ENCODE data around the gene ALS2. TPM values are rescaled to one million over a fixed set of nuclear protein-coding genes. Genes with fewer than 3 reads are reported as not detected.

Gene ALS2
- total RNA-seq, 1 experiment from 2014 or later: 28.1 TPM

DNA sequence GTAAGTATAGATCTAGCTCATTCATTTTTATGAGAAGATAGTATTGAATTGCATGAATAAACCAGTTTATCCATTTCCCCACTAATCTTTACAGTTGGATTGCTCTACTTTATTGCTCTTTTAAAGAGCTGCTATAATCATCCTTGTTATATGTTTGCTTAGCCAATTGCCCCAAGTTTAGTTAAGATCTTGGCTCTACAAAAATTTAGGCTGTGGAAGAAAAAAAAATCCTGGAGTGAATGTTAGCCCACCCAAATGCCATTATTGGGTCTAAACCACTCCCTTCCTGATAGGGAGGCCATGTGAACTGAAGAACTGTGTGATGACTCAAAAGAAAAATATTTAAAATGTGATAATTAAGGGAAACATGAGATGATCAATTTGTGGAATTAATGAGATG, 2.9 kb downstream of the ALS2 start:
- no peak overlapping the region for H3K27ac ChIP-seq (ENCODE audit: low read depth, low read length)
- no peak overlapping the region for H2AFZ ChIP-seq (ENCODE audit: low read depth, low read length, poor library complexity, severe bottlenecking)
- ChIA-PET POLR2A (no interaction called here), CTCF (no interaction called here), RAD21 (ENCODE audit: low non-redundant PET in 1 of 2, low total read pairs in 2 of 2, uncharacterized antibody in 2 of 2, unreplicated experiment in 2 of 2) (no interaction called here)
- no peaks in the 10 kb centered on the region for H3K36me3 ChIP-seq (ENCODE audit: control insufficient read depth in 1 of 2, insufficient read depth in 2 of 2, low read length in 2 of 2)
- peak overlapping the region; percentile 92; the same call in 1 of the 2 replicates for H3K4me2 ChIP-seq (ENCODE audit: low read length)
- no peak for TF ChIP-seq JUND (IDR thresholded peaks at IDR 0.05)
- TF ChIP-seq MAX (IDR thresholded peaks at IDR 0.05): no peak
- no peak for TF ChIP-seq ZFX (IDR thresholded peaks at IDR 0.05)
- no peak for TF ChIP-seq ZBTB33 (IDR thresholded peaks at IDR 0.05; ENCODE audit: extremely low read depth, insufficient replicate concordance, low read length)
- TF ChIP-seq ELF1 (IDR thresholded peaks at IDR 0.05; ENCODE audit: borderline replicate concordance, low read depth): no peak
- TF ChIP-seq, protein P1, sequence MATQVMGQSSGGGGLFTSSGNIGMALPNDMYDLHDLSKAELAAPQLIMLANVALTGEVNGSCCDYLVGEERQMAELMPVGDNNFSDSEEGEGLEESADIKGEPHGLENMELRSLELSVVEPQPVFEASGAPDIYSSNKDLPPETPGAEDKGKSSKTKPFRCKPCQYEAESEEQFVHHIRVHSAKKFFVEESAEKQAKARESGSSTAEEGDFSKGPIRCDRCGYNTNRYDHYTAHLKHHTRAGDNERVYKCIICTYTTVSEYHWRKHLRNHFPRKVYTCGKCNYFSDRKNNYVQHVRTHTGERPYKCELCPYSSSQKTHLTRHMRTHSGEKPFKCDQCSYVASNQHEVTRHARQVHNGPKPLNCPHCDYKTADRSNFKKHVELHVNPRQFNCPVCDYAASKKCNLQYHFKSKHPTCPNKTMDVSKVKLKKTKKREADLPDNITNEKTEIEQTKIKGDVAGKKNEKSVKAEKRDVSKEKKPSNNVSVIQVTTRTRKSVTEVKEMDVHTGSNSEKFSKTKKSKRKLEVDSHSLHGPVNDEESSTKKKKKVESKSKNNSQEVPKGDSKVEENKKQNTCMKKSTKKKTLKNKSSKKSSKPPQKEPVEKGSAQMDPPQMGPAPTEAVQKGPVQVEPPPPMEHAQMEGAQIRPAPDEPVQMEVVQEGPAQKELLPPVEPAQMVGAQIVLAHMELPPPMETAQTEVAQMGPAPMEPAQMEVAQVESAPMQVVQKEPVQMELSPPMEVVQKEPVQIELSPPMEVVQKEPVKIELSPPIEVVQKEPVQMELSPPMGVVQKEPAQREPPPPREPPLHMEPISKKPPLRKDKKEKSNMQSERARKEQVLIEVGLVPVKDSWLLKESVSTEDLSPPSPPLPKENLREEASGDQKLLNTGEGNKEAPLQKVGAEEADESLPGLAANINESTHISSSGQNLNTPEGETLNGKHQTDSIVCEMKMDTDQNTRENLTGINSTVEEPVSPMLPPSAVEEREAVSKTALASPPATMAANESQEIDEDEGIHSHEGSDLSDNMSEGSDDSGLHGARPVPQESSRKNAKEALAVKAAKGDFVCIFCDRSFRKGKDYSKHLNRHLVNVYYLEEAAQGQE (IDR thresholded peaks at IDR 0.05; ENCODE audit: low read depth): no peak
- no peak for TF ChIP-seq TCF7L2 (IDR thresholded peaks at IDR 0.05; ENCODE audit: borderline replicate concordance, extremely low read depth, insufficient read depth, insufficient read length)
- H3K4me3 ChIP-seq (replicated peaks in 1 of 2; ENCODE audit: low read depth in 1 of 2, low read length in 2 of 2): no peak overlapping the region
- no peak overlapping the region for H3K9ac ChIP-seq (ENCODE audit: low read length)
- no peaks in the 10 kb centered on the region for H3K9me2 ChIP-seq (ENCODE audit: insufficient read depth)
- intact Hi-C loops (cut with micrococcal nuclease): no loop called here
- no TSS peak for BruUV-seq (replicated peaks)
- H4K20me1 ChIP-seq (ENCODE audit: insufficient read depth): no peaks in the 10 kb centered on the region; the same call in 1 of the 2 replicates
- no peaks in the 10 kb centered on the region for H3K9me3 ChIP-seq (ENCODE audit: control insufficient read depth in 1 of 2, insufficient read depth in 1 of 2, low read depth in 1 of 2, low read length in 2 of 2)
- no peak for DNase-seq (ENCODE audit: low read depth, low spot score)
- peaks cover 76% of the 10 kb centered on the region for H3K79me2 ChIP-seq (ENCODE audit: insufficient read depth, low read length)
- peaks cover 11 to 31% of the 10 kb centered on the region in 2 experiments for H3K4me1 ChIP-seq (ENCODE audit: control insufficient read depth in 1 of 2, insufficient read depth in 2 of 2, low read length in 2 of 2)
- no peak for ATAC-seq
- H3K27me3 ChIP-seq (ENCODE audit: insufficient read depth, low read length): no peaks in the 10 kb centered on the region
